Bronchial epithelial cell (primary cell): ENCODE results near the gene IP6K3. TPM values are rescaled to one million over a fixed set of nuclear protein-coding genes. Genes with fewer than 3 reads are reported as not detected.

Source experiments
- DNase-seq: peaks from one replicate; pipeline ENCODE4 v3.0.0-alpha.2; 2010; ENCODE audit warnings: low read depth
- FAIRE-seq: peaks from 2 replicates; lab custom pipeline; 2011; peaks lifted over from hg19 to GRCh38; lab: Jason Lieb, UNC
- H3K27me3 ChIP-seq: 2 replicates; pipeline ENCODE4 v1.5.1; 2011; ENCODE audit warnings: low read length; ENCODE audit not compliant: control insufficient read depth, insufficient read depth
- H3K36me3 ChIP-seq: 2 replicates; pipeline ENCODE4 v1.5.1; 2011; ENCODE audit warnings: low read length; ENCODE audit not compliant: control insufficient read depth, insufficient read depth
- H3K4me3 ChIP-seq: 2 replicates; pipeline ENCODE4 v1.5.1; 2011; ENCODE audit warnings: mild to moderate bottlenecking, low read depth, low read length, control low read depth
- total RNA-seq: library from RNA; depleted of rRNA; stranded (reverse); fragments of >200 nt; gene quantifications from 2 replicates; pipeline ENCODE4 v1.2.1, GENCODE V29; 2014
- TF ChIP-seq, protein P1 (sequence below): IDR thresholded peaks from 2 replicates; pipeline ENCODE4 v1.5.1; 2011; ENCODE audit warnings: mild to moderate bottlenecking, moderate library complexity, low read length, control low read depth, inconsistent platforms; ENCODE audit not compliant: insufficient read depth, severe bottlenecking

Gene IP6K3
- total RNA-seq, 1 donor from 2014 or later = under 0.01 TPM

DNA sequence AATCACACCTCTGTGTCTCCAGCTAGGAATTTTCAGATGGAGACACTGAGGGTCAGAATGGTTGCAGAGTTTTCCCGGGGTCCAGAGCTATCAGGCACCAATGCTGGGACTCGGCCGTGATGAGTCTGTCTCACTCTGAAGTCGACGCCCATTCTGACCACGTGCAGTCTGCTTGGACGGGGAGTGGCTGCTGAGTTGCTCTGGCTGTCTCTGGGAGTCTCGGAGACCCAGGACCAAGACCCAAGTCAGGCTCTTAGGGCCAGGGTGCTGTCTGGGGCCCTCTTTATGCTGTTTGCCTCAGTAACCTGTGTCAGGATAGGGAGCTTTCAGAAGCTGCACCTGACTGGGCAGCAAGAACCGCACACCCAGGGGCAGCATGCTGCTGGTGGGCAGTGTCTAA lies 4.6 kb downstream of the IP6K3 start:
- TF ChIP-seq, protein P1, sequence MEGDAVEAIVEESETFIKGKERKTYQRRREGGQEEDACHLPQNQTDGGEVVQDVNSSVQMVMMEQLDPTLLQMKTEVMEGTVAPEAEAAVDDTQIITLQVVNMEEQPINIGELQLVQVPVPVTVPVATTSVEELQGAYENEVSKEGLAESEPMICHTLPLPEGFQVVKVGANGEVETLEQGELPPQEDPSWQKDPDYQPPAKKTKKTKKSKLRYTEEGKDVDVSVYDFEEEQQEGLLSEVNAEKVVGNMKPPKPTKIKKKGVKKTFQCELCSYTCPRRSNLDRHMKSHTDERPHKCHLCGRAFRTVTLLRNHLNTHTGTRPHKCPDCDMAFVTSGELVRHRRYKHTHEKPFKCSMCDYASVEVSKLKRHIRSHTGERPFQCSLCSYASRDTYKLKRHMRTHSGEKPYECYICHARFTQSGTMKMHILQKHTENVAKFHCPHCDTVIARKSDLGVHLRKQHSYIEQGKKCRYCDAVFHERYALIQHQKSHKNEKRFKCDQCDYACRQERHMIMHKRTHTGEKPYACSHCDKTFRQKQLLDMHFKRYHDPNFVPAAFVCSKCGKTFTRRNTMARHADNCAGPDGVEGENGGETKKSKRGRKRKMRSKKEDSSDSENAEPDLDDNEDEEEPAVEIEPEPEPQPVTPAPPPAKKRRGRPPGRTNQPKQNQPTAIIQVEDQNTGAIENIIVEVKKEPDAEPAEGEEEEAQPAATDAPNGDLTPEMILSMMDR = no peak
- DNase-seq = no peak
- no peak for FAIRE-seq
- Histone ChIP-seq H3K27me3 (no peaks in the 10 kb centered on the region), H3K4me3 (no peak overlapping the region), H3K36me3 (no peaks in the 10 kb centered on the region)

DNA sequence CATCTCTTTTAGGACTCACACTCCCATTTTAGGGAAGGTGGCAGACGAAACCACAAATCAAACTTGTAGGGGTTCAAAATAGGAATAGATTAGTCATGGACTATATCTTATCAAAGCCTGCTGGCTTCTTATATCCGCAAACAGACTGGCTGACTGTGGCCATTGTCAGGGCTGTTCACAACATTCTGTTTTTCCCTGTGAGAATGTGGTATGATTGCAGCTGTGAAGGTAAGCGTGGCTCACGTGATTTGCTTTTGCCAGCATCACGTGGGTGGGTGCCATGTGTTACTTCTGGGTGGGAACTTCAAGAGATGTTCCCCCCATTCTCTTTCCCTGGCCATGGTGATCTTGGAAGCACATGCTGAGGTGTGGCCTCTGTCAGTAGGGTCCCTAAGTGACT lies 5.9 kb downstream of the IP6K3 start:
- TF ChIP-seq, protein P1 = no peak
- DNase-seq = no peak
- H3K27me3 ChIP-seq = no peaks in the 10 kb centered on the region
- no peak for FAIRE-seq
- no peaks in the 10 kb centered on the region for H3K36me3 ChIP-seq
- no peak overlapping the region for H3K4me3 ChIP-seq

DNA sequence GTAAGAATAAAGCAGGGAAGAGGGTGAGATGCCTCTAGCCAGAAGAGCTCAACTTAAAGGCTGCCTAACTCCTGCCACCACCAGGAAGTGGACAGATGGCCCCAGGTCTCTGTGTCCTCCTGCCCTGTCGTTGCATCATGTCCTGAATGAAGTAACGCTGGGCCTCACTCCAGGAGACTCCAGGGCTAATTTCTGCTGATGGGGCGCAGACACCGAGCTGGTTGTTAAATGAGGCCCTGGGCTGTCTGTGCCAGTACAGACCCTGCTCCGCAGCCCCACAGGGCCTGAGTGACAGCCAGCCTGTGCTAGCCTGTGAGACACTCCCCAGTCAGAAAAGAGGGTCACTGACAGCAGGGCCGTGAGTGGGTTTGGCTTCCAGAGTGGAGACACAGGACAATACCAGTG lies 6.5 kb downstream of the IP6K3 start:
- TF ChIP-seq, protein P1 = no peak
- FAIRE-seq = no peak
- no peak overlapping the region for H3K4me3 ChIP-seq
- no peaks in the 10 kb centered on the region for H3K36me3 ChIP-seq
- no peak for DNase-seq
- no peaks in the 10 kb centered on the region for H3K27me3 ChIP-seq

DNA sequence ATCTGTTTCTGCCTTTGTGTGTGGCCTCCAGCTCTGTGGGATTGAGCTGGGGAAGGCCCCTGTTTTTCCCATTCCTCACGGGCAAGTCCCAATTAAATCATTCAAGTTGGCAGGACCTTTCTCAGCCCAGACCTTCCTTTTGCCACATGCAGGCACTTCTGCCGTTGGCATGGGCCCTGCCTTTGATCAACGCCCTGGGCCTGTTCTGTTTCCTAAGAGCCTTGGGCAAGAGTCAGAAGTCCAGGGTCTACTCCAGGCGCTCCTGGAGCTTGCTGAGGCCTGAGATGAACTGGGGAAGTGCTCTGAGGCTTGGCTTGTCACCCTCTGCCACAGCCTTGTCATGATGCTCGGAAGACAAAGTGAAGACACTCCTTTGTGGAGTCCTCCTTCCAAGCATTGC lies 7.1 kb downstream of the IP6K3 start:
- FAIRE-seq (no peak), DNase-seq (no peak)
- Histone ChIP-seq H3K27me3 (no peaks in the 10 kb centered on the region), H3K36me3 (no peaks in the 10 kb centered on the region), H3K4me3 (no peak overlapping the region)
- TF ChIP-seq, protein P1 = no peak

DNA sequence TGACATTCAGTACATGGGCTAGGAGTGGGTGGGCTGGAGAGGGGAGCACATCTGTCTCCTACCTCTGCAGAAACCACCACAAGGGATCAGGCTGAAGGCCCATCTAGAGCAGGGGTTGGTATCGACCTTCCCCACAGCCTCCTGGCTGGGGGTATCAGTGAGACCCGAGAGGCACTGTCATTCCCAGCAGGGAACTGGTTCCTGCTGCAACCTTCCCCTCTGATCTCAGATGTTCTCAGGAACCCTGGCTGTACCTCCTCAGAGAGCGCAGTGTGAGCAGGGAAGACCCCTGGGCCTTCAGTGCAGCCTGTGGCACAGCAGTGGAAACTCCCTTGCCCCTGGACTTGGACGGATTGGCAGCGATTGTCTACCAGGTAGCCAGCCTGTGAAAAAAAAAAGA lies 7.8 kb downstream of the IP6K3 start:
- Histone ChIP-seq H3K36me3 (no peaks in the 10 kb centered on the region), H3K4me3 (no peak overlapping the region), H3K27me3 (no peaks in the 10 kb centered on the region)
- TF ChIP-seq, protein P1 = no peak
- DNase-seq (no peak), FAIRE-seq (peak; percentile 52)

DNA sequence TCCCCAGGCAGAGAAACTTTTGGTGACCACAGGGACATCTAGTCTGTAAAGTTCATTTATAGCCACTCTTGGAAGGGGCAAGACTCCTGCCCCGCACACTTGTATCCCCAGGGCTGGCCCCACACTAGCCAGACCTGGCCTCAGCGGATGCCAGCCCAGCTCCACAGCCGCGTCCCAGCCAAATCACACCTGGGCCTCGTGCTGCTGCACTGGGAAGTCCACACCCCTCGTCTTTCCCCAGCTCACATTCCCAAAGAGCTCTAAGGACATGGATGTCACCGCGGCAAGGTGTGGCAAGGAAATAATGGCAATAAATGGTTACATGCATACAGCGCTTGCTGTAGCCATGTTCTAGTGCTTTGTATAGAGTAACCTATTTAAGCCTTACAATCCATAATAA lies 8.6 kb downstream of the IP6K3 start:
- FAIRE-seq (no peak), DNase-seq (no peak)
- TF ChIP-seq, protein P1 = no peak
- H3K36me3 ChIP-seq = no peaks in the 10 kb centered on the region
- H3K27me3 ChIP-seq = no peaks in the 10 kb centered on the region
- no peak overlapping the region for H3K4me3 ChIP-seq
